Naive thymus-derived CD4-positive, alpha-beta T cell (primary cell): ENCODE measurements around the gene RPRD1B. TPM values are rescaled to one million over a fixed set of nuclear protein-coding genes. Genes with fewer than 3 reads are reported as not detected.

Experiments
- ATAC-seq: fragments of 150-1000 bp; cut with Tn5 transposase; 2 replicates; pipeline ENCODE4 v1.10.0; 2021; ENCODE audit warnings: mild to moderate bottlenecking, moderate library complexity
- CTCF ChIA-PET: fragments of 350-600 bp; sonication (Branson Sonifier 250); formaldehyde crosslinking; loops from one replicate; lab custom pipeline; 2021; ENCODE audit warnings: antibody characterized with exemption; lab: Charles Lee
- POLR2A ChIA-PET: fragments of 350-600 bp; sonication (Branson Sonifier 250); formaldehyde crosslinking; loops from one replicate; lab custom pipeline; 2021; ENCODE audit warnings: antibody characterized with exemption, inconsistent platforms; lab: Charles Lee
- DNase-seq, 9 donors: peaks; one replicate each; pipeline versions ENCODE4 v3.0.0 to v3.0.0-alpha.2; 2020 to 2022; ENCODE audit warnings: mixed read lengths in 1 of 9
- H3K27ac ChIP-seq: one replicate; pipeline ENCODE4 v1.7.0; 2013; ENCODE audit warnings: mild to moderate bottlenecking, low read depth, low read length, moderate library complexity
- H3K27me3 ChIP-seq, 2 donors: one replicate each; pipeline ENCODE4 v1.7.0; 2013; ENCODE audit warnings: low read length in 2 of 2, mild to moderate bottlenecking in 2 of 2, moderate library complexity in 2 of 2; ENCODE audit not compliant: control insufficient read depth in 2 of 2, insufficient read depth in 2 of 2
- H3K36me3 ChIP-seq, 3 experiments: 1 replicate in 2 of 3; 2 replicates in 1 of 3; pipeline ENCODE4 v1.7.0; 2013; ENCODE audit warnings: low read length in 3 of 3, mild to moderate bottlenecking in 3 of 3, moderate library complexity in 1 of 3; ENCODE audit not compliant: insufficient read depth in 3 of 3, control insufficient read depth in 2 of 3
- H3K4me1 ChIP-seq, 2 donors: one replicate each; pipeline ENCODE4 v1.7.0; 2013; ENCODE audit warnings: low read length in 2 of 2, mild to moderate bottlenecking in 2 of 2, moderate library complexity in 1 of 2; ENCODE audit not compliant: control insufficient read depth in 2 of 2, insufficient read depth in 2 of 2
- H3K4me3 ChIP-seq: 2 replicates; pipeline ENCODE4 v1.7.0; 2013; ENCODE audit warnings: mild to moderate bottlenecking, low read length
- H3K9me3 ChIP-seq, 3 experiments: 1 replicate in 2 of 3; 2 replicates in 1 of 3; pipeline ENCODE4 v1.7.0; 2013; ENCODE audit warnings: low read length in 3 of 3; ENCODE audit not compliant: control insufficient read depth in 2 of 3
- H3K27ac Mint-ChIP-seq, 9 donors: one replicate each; pipeline ENCODE4 v1.8.0; 2020 to 2022; ENCODE audit warnings: mixed read lengths in 9 of 9, mild to moderate bottlenecking in 8 of 9, moderate library complexity in 5 of 9, inconsistent platforms in 2 of 9
- H3K27me3 Mint-ChIP-seq, 5 donors: one replicate each; pipeline ENCODE4 v1.8.0; 2021 to 2022; ENCODE audit warnings: mixed read lengths in 5 of 5, mild to moderate bottlenecking in 1 of 5
- H3K36me3 Mint-ChIP-seq, 5 donors: one replicate each; pipeline ENCODE4 v1.8.0; 2020 to 2022; ENCODE audit warnings: mixed read lengths in 5 of 5, mild to moderate bottlenecking in 3 of 5, inconsistent platforms in 1 of 5
- H3K4me1 Mint-ChIP-seq, 7 donors: one replicate each; pipeline ENCODE4 v1.8.0; 2020 to 2022; ENCODE audit warnings: mixed read lengths in 7 of 7, mild to moderate bottlenecking in 3 of 7, inconsistent platforms in 1 of 7
- H3K4me3 Mint-ChIP-seq, 10 donors: one replicate each; pipeline ENCODE4 v1.8.0; 2020 to 2022; ENCODE audit warnings: mild to moderate bottlenecking in 10 of 10, mixed read lengths in 10 of 10, moderate library complexity in 6 of 10, inconsistent platforms in 2 of 10
- H3K9me3 Mint-ChIP-seq, 11 donors: one replicate each; pipeline ENCODE4 v1.8.0; 2020 to 2022; ENCODE audit warnings: mixed read lengths in 11 of 11, mild to moderate bottlenecking in 4 of 11, inconsistent platforms in 1 of 11, moderate library complexity in 1 of 11
- intact Hi-C, 2 donors: fragments of 100-400 bp; cut with micrococcal nuclease; formaldehyde crosslinking; loops; one replicate each; pipeline ENCODE4 v1.15.1; 2023
- polyA plus RNA-seq, 2 donors: library from polyadenylated mRNA; unstranded; fragments of 300-500 nt; fragmentation: Illumina TruSeq; gene quantifications; one replicate each; pipeline ENCODE4 v1.2.3, GENCODE V29; 2021
- total RNA-seq, 6 experiments: library from RNA in 5 of 6; stranded (reverse) in 5 of 6; gene quantifications; 1 replicate in 5 of 6; 2 replicates in 1 of 6; pipeline ENCODE4 v1.2.3 and lab custom pipeline; 2021 to 2026

Gene RPRD1B
- total and polyA plus RNA-seq, 7 experiments from 2014 or later, result 3.4 to 49.1 (median 45.3) TPM

DNA sequence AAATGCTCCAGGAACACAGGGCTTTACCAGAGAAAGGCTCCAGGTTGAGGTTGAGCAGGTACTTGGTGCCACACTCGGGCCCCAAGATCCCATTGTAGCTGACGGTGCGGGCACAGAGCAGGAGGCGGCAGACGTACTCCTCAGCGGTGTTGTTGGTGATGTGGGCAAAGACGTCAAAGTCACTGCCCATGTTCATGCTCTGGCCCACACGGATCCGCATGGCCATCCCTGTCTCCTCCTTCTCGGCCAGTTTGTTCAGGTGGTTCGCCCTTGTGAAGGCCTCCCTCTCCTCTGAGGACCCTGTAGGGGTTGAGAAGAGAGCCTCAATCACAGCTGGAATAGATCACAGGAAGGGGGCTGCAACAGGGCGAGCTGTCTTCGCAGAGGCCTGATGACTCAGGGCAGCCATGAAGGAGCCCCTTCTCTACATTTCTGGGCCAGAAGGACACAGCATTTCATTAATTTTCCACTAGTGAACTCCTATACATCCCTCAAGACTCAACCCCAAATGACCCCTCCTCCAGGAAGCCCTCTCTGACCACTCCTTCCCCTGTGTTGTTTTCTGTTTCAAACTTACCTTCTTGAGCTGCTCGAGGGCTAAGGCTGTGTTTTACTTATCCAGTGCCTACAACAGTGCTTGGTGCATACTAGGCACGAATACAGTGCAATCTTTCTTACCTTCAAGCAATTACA is 104.7 kb downstream of the RPRD1B start:
- H3K4me1 ChIP-seq, result no peaks in the 10 kb centered on the region
- no peaks in the 10 kb centered on the region for H3K27me3 Mint-ChIP-seq
- CTCF ChIA-PET, result no interaction called here
- intact Hi-C loops, result no loop called here
- H3K27ac Mint-ChIP-seq, result no peak overlapping the region
- no peaks in the 10 kb centered on the region for H3K9me3 Mint-ChIP-seq
- H3K36me3 Mint-ChIP-seq, result no peaks in the 10 kb centered on the region
- no peaks in the 10 kb centered on the region for H3K27me3 ChIP-seq
- no peak overlapping the region for H3K27ac ChIP-seq
- no peak overlapping the region for H3K4me3 ChIP-seq
- ATAC-seq (no peak), DNase-seq (no peak)
- H3K36me3 ChIP-seq, result no peaks in the 10 kb centered on the region
- H3K4me3 Mint-ChIP-seq, result no peak overlapping the region
- POLR2A ChIA-PET, result no interaction called here
- peaks cover 0 to 26% (median 5%) of the 10 kb centered on the region in 7 donors for H3K4me1 Mint-ChIP-seq
- H3K9me3 ChIP-seq, result no peaks in the 10 kb centered on the region

DNA sequence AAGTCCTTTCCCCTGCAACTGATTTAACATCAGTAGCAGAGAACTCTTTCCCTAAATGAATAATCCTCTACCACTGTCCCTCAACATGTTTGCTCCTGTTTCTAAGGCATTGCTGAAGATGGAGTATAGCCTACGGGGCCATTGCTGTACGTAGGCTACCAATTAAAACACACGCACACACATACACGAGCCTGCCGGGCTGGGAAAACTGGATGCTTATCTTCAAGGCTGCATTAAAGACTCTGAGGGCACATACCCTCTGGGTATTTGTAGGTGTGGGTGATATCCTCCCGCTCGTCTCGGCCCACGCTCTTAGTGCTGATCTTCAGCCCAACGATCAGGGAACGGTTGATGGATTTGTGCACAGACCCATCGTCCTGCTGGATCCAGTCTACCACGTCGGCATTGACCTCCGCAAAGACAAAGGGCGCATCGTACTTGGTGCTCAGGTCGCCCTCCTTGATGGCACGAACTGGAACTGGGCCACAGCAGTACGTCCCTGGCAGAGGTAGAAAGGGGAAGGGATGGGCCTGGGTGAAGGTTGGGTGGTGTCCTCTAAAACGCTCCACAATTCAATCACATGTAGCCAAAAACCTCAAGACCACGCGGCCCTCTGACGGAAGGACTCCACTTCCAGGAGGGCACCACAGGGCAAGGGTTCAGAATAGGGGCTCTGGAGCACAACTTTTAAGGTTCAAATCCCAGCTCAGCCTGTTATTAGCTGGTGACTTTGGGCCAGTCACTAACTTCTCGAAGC is 105.8 kb downstream of the RPRD1B start:
- H3K27me3 ChIP-seq, result no peaks in the 10 kb centered on the region
- H3K9me3 ChIP-seq, result no peaks in the 10 kb centered on the region
- ATAC-seq (no peak), DNase-seq (no peak)
- POLR2A ChIA-PET, result no interaction called here
- no peaks in the 10 kb centered on the region for H3K4me1 ChIP-seq
- no peak overlapping the region for H3K27ac ChIP-seq
- no peaks in the 10 kb centered on the region for H3K36me3 Mint-ChIP-seq
- intact Hi-C loops, result no loop called here
- CTCF ChIA-PET, result no interaction called here
- no peak overlapping the region for H3K27ac Mint-ChIP-seq
- H3K4me3 ChIP-seq, result no peak overlapping the region
- no peaks in the 10 kb centered on the region for H3K36me3 ChIP-seq
- peaks cover 0 to 17% (median 3%) of the 10 kb centered on the region in 7 donors for H3K4me1 Mint-ChIP-seq
- H3K27me3 Mint-ChIP-seq, result no peaks in the 10 kb centered on the region
- H3K9me3 Mint-ChIP-seq, result no peaks in the 10 kb centered on the region
- H3K4me3 Mint-ChIP-seq, result no peak overlapping the region

DNA sequence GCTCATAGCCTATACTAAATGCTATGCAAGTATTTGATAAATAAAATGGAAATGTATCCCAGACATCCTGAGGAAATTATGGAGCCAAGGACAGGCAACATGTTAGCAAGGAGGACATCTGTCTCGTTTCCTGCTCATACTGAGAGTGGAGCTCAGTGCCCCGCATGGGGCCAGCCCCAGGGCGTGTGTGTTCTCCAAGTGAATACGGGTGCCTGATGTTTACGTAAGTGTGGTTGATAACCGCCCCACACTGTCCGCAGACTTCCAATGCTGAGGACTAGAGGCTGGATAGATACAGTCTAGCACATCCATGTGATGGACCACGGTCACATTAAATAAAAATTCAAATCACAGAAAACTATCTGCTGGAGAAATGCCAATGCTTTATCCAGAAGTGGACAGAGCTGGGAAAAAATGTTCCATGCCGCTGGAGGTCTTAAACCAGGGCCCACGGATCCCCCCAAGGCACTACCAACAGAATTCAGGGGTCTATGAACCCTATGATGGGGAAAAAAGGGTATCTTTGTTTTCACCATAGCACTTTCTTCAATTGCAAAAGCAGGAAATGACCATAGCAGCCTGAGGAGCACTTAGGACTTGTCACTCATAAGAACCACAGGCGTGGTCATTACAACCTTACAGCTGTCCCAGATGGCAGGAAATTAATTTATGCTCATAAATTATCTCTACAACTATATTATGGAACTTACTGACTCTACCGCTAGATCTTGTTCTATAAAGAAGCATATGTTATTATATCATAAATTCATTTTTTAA is 106.6 kb downstream of the RPRD1B start:
- CTCF ChIA-PET, result no interaction called here
- POLR2A ChIA-PET, result no interaction called here

DNA sequence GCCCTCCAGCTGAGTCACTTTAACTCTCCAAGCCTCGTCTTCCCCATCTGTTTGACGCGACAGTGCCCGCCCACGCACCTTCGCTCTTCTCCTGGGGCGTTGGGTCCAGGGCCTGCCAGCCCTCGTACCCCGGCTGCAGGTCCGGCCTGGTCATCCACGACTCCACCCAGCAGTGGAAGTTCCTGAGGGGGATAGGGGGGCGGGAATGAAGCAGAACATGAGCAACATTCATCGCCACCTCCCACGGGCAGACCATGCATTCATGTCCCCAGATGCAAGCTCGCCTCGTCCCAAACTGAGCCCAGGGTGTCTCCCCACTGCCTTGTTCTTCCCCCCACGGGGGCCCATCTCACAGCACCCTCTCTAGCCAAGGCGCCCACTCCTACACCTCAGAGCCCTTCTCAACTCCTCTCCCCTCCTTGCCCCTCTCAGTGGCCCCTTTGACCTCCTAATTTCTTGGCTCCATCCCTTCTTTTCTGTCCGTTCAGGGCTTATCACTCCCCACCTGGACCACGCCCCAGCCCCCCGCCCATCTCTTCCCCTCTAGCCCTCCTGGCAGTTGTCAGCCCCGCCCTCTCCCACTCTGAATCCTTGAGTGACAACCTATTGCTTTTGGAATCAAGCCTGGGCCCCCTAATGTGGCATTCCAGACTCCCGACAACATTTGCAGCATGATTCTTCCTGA is 107.8 kb downstream of the RPRD1B start:
- no peak for ATAC-seq
- H3K27me3 Mint-ChIP-seq, result no peaks in the 10 kb centered on the region
- no peak overlapping the region for H3K27ac Mint-ChIP-seq

More for the DNA sequence above, 106.6 kb downstream of the RPRD1B start:
- H3K4me3 Mint-ChIP-seq, result no peak overlapping the region
- H3K9me3 Mint-ChIP-seq, result no peaks in the 10 kb centered on the region
- no peaks in the 10 kb centered on the region for H3K27me3 Mint-ChIP-seq
- intact Hi-C loops, result no loop called here
- no peaks in the 10 kb centered on the region for H3K9me3 ChIP-seq
- no peaks in the 10 kb centered on the region for H3K36me3 Mint-ChIP-seq
- no peak overlapping the region for H3K27ac ChIP-seq
- no peak overlapping the region for H3K27ac Mint-ChIP-seq
- H3K4me3 ChIP-seq, result no peak overlapping the region
- no peak for ATAC-seq
- H3K4me1 ChIP-seq, result no peaks in the 10 kb centered on the region
- no peaks in the 10 kb centered on the region for H3K27me3 ChIP-seq
- peaks cover 0 to 9% (median 0%) of the 10 kb centered on the region in 7 donors for H3K4me1 Mint-ChIP-seq
- no peaks in the 10 kb centered on the region for H3K36me3 ChIP-seq
- no peak for DNase-seq

More for the DNA sequence above, 107.8 kb downstream of the RPRD1B start:
- Mint-ChIP-seq H3K4me1 (peaks cover 0 to 7% (median 0%) of the 10 kb centered on the region in 7 donors), H3K36me3 (no peaks in the 10 kb centered on the region), H3K4me3 (no peak overlapping the region), H3K9me3 (no peaks in the 10 kb centered on the region)
- POLR2A ChIA-PET, result no interaction called here
- Histone ChIP-seq H3K36me3 (no peaks in the 10 kb centered on the region), H3K27me3 (no peaks in the 10 kb centered on the region), H3K4me3 (no peak overlapping the region), H3K9me3 (no peaks in the 10 kb centered on the region), H3K27ac (no peak overlapping the region), H3K4me1 (no peaks in the 10 kb centered on the region)
- CTCF ChIA-PET, result no interaction called here
- intact Hi-C loops, result no loop called here
- DNase-seq, result no peak

Other genes starting within 250 kb of the RPRD1B start
- gene VSTM2L, start 130.6 kb upstream of the RPRD1B start, total RNA-seq, result under 1 TPM in 1 of 5 experiments, not detected in 4; 0.12 TPM
- gene VSTM2L, start 130.6 kb upstream of the RPRD1B start, polyA plus RNA-seq, result not detected
- gene TTI1, start 290 bp upstream of the RPRD1B start, total RNA-seq, result 10 to 100 TPM; 15.9 to 29.8 (median 25.3) TPM
- 10 to 100 TPM; 15.0 to 25.0 TPM for gene TTI1, start 290 bp upstream of the RPRD1B start, polyA plus RNA-seq
- under 1 TPM; 0.11 to 0.94 (median 0.19) TPM for gene TGM2, start 131.5 kb downstream of the RPRD1B start, total RNA-seq
- gene TGM2, start 131.5 kb downstream of the RPRD1B start, polyA plus RNA-seq, result not detected
- gene KIAA1755, start 227.0 kb downstream of the RPRD1B start, total RNA-seq, result not detected
- gene KIAA1755, start 227.0 kb downstream of the RPRD1B start, polyA plus RNA-seq, result not detected